COR-L47 (cell line): ENCODE data around the gene CPXM2.

ENCODE experiments used
- DNase-seq: peaks from one replicate; lab custom pipeline; 2025; lab: John Stamatoyannopoulos, UW

CPXM2 gene

GRCh38 chr10:123772645-123773508 lies 118.7 kb downstream of the CPXM2 start:
- no peak for DNase-seq

GRCh38 chr10:123771877-123772644 lies 119.5 kb downstream of the CPXM2 start:
- DNase-seq, result no peak

DNA sequence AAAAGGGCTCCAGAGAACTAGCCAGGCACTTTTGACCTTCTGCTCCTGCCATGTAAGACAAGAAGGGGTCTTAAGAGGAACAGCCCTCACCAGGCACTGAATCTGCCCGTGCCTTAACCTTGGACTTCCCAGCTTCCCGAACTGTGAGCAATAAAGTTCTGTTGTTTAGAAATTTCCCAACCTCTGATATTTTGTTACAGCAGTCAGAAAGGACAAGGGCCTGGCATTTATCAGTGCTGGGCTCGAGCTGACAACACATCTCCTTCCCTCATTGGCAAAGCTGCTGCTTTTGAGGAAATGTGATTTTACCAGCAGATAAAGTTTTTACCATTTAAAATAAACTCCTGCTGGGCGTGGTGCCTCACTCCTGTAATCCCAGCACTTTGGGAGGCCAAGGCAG lies 122.0 kb downstream of the CPXM2 start:
- DNase-seq, result no peak

DNA sequence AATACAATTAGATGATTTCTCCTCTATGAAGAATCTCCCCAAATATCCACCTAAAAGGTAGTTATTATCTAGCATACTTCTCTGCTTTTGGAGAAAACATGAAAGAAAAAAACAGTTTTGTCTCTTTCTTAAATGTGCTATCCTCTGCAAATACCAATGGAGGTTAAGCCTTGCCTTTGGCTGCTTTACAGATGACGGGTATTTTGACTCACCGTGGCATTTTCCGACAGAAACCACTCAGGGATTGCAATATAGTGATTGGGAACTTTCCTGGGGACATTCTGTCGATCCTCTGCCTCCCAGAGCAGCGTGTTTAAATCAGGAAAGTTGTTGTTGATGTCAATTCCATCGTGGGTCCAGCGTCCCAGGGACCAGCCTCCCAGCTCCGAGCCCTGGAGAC lies 124.8 kb downstream of the CPXM2 start:
- no peak for DNase-seq

DNA sequence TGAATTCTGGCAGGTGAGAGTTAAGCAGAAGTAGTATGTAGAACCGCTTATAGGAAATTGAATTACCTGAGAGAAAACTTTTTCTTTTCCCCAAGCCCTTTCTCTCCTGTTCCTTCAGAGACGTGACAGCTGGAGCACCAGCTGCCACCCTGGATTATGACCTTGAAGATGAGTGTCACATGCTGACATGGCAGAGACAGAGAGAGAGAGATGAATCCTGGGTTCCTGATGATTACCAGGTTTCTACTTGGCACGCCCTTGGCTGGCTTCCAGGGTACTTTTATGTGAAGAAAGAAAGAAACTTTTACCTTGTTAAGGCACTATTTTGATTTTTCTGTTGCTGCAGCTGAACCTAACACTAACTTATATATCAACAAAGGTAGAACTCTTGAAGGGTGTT lies 125.6 kb downstream of the CPXM2 start:
- no peak for DNase-seq

DNA sequence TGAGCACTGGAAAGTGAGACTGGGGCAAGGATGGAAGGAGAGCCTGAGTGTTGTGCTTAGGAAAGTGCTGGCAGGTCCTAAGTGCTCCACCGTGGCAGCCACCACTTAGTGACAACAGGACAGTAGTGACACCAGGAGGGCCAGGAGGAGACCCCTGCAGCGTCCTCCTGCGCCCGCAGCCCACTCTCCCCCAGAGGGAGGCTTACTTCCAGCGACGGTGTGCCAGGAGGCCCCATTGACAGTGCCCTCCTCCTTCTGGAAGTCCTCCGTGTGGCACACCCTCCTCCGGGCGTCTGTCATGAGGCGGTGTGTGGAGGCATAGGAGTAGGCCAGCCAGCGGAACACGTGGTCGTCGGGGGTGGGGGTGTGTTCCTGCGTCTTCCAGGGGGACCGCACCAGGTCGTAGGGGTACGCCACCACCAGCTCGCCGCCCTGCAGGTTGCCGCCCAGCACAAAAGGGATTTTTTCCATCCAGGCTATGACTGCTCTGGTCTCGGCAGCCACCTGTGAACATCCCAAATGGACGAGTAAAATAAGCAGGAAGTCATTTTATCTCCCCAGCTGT lies 129.9 kb downstream of the CPXM2 start:
- DNase-seq, result no peak

GRCh38 chr10:123761038-123761428 lies 130.6 kb downstream of the CPXM2 start:
- no peak for DNase-seq

GRCh38 chr10:123760356-123761037 lies 131.1 kb downstream of the CPXM2 start:
- no peak for DNase-seq

DNA sequence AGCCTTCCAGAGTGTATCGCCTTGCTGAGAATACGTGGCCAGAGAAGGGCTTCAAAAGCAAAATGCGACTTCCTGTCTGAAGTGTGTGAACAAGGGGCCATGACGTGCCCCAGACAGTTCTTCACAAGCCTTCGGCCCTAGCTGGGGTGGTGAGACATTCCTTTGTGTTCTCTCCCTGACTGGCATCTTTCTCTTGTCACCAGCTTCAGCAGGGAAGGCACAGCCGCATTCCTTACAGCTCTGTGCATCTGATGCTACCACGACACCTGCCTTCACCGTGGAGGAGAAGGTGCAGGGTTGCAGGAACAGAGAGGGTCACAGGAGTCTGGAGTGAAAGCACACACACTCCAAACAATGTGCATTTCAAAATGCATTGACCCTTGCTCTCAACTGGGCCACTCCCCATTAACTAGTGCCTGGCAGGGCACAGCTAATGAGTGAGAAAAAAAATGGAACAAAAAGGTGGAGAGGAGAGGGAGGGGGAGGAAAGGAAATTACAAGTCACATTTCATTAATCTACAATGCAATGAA lies 132.0 kb downstream of the CPXM2 start:
- DNase-seq, result no peak

DNA sequence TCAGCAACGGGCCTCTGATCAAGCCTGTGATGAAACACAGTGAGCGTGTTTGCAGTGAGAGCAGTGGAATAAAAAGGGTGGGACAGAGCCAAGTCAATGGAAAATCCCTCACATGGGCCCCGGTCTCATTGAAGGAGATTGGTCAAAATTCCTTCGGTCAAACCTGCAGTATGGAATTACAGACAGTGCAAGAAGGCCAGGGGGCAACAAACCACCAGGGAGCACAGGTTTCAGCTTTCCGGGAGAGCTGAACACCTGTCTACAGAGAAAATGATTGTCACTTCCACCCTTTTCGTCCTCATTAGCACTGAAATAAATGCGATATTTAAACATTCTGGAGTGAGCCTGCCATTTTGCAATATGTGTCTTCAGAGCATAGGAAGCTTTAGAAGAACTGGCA lies 132.6 kb downstream of the CPXM2 start:
- DNase-seq, result no peak

DNA sequence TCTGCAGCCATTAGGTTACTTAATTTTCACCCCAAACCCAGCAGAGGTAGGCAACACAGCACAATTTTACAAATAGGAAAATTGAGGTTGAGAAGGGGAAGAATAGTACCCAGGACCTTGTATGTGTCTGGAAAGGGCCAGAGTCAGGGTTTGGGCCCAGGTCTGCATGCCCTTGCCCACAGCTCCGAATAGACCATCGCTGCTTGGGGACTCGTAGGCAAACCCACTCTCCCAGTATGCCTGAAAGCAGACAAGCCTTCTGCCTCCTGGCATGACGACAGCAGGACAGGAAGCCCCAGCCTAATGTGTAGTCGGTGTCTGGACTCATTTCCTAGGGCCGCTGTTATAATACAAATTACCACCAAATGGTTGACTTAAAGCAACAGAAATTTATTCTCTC lies 133.8 kb downstream of the CPXM2 start:
- DNase-seq, result no peak

GRCh38 chr10:123755061-123755460 lies 136.5 kb downstream of the CPXM2 start:
- no peak for DNase-seq

- DNase-seq, result no peak
Observed at GRCh38 chr10:123754123-123754522, 137.5 kb downstream of the CPXM2 start.

GRCh38 chr10:123751342-123752134 lies 140.1 kb downstream of the CPXM2 start:
- DNase-seq, result no peak

GRCh38 chr10:123750901-123751300 lies 140.7 kb downstream of the CPXM2 start:
- no peak for DNase-seq

GRCh38 chr10:123748711-123749110 lies 142.9 kb downstream of the CPXM2 start:
- DNase-seq, result no peak

- DNase-seq, result no peak
Observed at GRCh38 chr10:123747426-123747825, 144.2 kb downstream of the CPXM2 start.

DNA sequence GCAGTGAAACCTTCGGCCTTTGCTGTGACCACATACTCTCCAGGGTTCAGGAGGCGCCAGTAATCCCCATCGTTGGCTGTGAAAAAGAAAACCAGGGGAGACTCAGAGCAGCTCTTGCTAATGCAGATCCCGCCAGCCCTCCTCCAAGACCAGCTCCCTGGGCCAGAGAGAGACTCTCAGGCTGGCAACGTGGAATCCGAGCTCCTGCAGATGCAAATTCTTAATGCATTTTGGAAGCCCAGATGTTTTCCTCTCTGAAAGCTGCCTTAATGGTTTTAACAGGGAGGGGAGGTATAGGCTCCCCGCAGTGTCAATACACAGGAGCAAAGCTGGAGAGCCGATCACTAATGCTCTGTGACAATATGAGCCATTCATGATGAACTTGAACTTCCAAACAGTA lies 144.7 kb downstream of the CPXM2 start:
- DNase-seq, result no peak

DNA sequence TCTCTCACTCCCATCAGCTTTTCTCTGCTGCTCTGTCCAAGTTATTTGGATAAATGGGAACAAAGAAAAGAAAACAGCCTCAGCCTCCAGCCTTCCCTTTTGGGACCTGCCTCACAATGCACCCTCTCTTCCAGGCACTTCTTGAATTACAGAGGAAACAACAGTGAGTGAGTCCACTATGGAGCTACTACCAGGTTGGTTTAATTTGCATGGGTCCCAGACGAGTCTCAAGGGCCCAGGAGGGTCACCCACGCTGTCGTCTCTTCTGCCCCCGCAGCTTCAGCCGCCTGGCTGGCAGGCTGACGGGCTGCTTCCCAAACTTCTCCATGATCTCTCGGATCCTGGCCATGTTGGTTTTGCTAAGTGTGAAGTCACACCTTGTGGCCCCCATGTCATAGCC lies 145.1 kb downstream of the CPXM2 start:
- no peak for DNase-seq

DNA sequence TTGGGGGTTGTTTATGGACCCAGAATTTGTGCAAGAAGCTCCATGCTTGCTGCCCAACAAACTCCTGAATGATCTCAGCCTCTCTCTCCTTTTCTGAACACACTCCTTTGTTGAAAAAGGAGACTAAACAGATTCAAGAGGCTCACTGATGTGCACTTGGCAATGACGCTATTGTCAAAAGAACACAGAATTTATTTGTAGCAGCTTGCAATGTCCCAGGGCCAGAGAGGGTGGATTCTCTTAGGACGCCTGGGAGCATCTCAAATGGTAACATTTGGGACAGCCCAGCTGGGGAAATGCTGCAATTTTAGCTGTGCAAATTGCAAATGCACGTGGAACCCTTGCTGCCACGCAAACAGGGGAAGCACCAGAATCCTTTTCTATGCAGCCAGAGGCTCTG lies 145.5 kb downstream of the CPXM2 start:
- DNase-seq, result no peak

DNA sequence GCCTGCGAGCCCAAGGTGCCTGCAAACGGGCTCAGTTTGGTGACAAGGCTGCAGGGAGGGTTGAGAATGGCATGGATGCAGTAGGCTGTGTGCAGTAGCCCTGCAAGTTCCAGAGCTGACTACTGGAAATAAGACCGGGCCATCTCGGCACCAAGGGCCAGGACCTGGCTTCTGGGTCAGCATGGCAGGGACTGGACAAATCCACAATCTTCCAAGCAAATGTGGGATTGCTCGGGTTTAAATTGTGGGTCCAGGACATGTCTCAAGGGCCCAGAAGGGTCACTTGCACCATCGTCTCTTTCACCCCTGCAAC lies 147.4 kb downstream of the CPXM2 start:
- DNase-seq, result no peak
